ENCODE measurements around the gene KIZ.

Gene KIZ

DNA sequence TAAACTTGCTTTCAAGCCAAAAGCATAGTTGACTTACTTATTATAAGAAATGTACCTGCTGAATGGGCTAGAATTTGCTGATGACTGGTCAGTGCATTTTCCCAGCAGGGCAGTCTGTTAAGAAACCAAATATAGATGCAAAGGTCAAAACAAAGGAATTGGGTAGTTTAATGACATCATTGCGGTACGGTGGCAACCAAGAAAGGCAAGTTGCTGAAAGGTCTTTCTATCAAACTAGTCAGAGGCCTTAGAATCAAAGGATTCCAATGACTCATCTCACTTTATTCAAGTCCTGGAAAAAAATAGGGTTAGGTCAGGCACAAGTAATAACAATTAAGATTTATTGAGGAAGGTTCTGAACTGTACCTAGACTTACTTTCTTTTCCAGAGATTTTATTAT, 76.4 kb downstream of the KIZ start:
- DNase-seq (ENCODE audit: low spot score): no peak
- in situ Hi-C loops (cut with MboI; ENCODE audit: low sequenced_read_pairs, unreplicated experiment): no loop called here
- no peak for TF ChIP-seq CTCF (IDR thresholded peaks at IDR 0.05; ENCODE audit: borderline replicate concordance, control extremely low read depth, extremely low read depth, insufficient read depth, missing control alignments)

- no peak for DNase-seq (ENCODE audit: low spot score)
- no peak for TF ChIP-seq CTCF (IDR thresholded peaks at IDR 0.05; ENCODE audit: borderline replicate concordance, control extremely low read depth, extremely low read depth, insufficient read depth, missing control alignments)
- in situ Hi-C loops (cut with MboI; ENCODE audit: low sequenced_read_pairs, unreplicated experiment): no loop called here
Measured at GRCh38 chr20:21203088-21203656, 77.3 kb downstream of the KIZ start.

- TF ChIP-seq CTCF (IDR thresholded peaks at IDR 0.05; ENCODE audit: borderline replicate concordance, control extremely low read depth, extremely low read depth, insufficient read depth, missing control alignments): no peak
- in situ Hi-C loops (cut with MboI; ENCODE audit: low sequenced_read_pairs, unreplicated experiment): no loop called here
- no peak for DNase-seq (ENCODE audit: low spot score)
Measured at GRCh38 chr20:21206584-21206983, 80.7 kb downstream of the KIZ start.

GRCh38 chr20:21208999-21209398, 83.1 kb downstream of the KIZ start:
- no peak for DNase-seq (ENCODE audit: low spot score)
- in situ Hi-C loops (cut with MboI; ENCODE audit: low sequenced_read_pairs, unreplicated experiment): no loop called here
- no peak for TF ChIP-seq CTCF (IDR thresholded peaks at IDR 0.05; ENCODE audit: borderline replicate concordance, control extremely low read depth, extremely low read depth, insufficient read depth, missing control alignments)

DNA sequence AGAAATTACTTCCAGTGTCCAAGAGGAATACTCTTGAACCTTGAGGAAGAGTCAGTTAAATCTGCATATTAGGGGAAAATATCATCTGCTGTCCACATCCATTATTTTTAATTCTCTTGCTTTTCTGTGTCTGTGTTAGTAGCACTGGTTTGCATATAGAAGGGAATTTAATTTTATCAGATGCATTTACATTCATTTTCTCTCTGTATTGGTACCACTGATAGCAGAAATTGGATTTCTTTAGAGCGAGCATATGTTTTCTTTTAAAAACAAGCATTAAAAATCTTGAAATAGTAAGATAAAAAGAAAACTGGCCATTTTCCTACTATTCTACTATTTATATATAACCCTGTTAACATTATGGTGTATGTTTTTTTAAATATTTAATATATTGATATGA, 83.8 kb downstream of the KIZ start:
- DNase-seq (ENCODE audit: low spot score): no peak
- TF ChIP-seq CTCF (IDR thresholded peaks at IDR 0.05; ENCODE audit: borderline replicate concordance, control extremely low read depth, extremely low read depth, insufficient read depth, missing control alignments): no peak
- in situ Hi-C loops (cut with MboI; ENCODE audit: low sequenced_read_pairs, unreplicated experiment): no loop called here

- in situ Hi-C loops (cut with MboI; ENCODE audit: low sequenced_read_pairs, unreplicated experiment): no loop called here
- no peak for DNase-seq (ENCODE audit: low spot score)
- no peak for TF ChIP-seq CTCF (IDR thresholded peaks at IDR 0.05; ENCODE audit: borderline replicate concordance, control extremely low read depth, extremely low read depth, insufficient read depth, missing control alignments)
Measured at GRCh38 chr20:21213691-21214090, 87.8 kb downstream of the KIZ start.

GRCh38 chr20:21214431-21214830, 88.5 kb downstream of the KIZ start:
- in situ Hi-C loops (cut with MboI; ENCODE audit: low sequenced_read_pairs, unreplicated experiment): no loop called here
- no peak for DNase-seq (ENCODE audit: low spot score)
- TF ChIP-seq CTCF (IDR thresholded peaks at IDR 0.05; ENCODE audit: borderline replicate concordance, control extremely low read depth, extremely low read depth, insufficient read depth, missing control alignments): no peak

Measured in GM13976 (cell line).